ENCODE results near the gene SYF2.
"Not testable (repeated sequence)": the region's sequence is repeated elsewhere in the genome, so short reads cannot be mapped to it uniquely, and the experiment has no call there.

Gene SYF2

GRCh38 chr1:25204797-25205480, 27.4 kb downstream of the SYF2 start:
- DNase-seq, result peak; percentile 67

GRCh38 chr1:25201006-25201405, 31.3 kb downstream of the SYF2 start:
- no peak for DNase-seq

DNA sequence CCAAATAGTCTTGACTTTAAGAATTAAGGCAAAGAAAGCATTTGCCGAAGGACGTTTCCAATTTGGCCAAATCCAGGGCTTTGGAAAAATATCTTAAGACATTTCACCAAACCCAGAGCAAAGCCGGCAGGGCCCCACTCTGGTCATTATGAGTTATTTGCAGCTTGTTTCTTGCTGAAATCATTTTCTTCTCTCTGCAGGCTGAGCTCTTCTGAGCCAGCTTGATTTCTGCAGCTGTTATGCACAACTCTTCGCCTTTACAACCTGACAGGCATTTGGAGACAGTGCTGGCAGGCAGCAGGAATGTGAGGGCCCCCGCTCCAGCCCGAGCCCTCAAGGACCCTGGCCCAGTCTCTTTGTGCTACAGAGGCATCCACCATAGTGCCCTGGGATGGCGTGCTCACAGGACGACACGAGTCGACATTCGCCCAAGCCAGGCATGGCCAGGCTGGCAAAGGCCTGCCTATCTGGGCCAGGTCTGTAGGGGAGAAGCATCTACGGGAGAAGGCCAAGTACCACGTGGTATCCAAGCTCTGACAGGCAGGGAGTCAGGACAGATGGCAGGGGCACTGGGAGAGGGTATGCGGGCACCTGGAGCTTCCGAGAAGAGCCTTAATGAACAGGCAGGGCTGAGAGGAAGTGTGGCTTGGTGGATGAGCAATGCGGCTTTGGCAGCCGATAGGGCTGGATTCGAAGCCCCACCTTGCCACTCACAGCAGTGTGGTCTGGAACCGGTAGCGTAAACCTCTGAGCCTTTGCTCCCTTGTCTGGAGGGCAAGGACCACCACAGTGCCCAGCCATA, 32.3 kb downstream of the SYF2 start:
- DNase-seq, result no peak

DNA sequence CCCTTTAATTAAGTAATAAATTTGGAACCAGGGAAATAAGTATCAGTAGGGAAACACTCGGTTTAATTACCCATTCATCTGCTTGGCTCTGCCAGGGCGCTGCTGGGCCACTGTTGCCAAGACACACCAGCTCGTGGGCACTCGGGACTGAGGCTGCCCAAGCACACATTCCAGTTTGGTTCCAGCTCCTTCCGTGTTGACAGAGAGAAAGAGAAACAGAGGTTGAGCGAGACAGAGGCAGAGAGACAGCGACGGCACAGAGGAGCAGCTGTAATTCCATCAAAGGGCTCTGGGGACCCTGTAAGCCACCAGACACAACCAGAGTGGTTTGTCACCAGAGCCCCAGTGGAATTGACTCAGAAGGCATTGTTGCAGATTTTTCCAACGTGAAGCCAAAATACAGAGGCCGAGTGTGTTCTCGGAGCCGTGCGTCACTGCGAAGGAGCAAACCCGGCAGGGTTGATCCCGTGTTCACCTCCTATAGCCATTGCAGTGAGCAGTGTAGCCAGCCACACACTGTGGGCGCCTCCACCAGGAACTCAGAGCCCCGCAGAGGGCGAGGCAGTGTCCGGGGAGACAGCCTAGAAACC, 33.5 kb downstream of the SYF2 start:
- peak; percentile 29 for DNase-seq

DNA sequence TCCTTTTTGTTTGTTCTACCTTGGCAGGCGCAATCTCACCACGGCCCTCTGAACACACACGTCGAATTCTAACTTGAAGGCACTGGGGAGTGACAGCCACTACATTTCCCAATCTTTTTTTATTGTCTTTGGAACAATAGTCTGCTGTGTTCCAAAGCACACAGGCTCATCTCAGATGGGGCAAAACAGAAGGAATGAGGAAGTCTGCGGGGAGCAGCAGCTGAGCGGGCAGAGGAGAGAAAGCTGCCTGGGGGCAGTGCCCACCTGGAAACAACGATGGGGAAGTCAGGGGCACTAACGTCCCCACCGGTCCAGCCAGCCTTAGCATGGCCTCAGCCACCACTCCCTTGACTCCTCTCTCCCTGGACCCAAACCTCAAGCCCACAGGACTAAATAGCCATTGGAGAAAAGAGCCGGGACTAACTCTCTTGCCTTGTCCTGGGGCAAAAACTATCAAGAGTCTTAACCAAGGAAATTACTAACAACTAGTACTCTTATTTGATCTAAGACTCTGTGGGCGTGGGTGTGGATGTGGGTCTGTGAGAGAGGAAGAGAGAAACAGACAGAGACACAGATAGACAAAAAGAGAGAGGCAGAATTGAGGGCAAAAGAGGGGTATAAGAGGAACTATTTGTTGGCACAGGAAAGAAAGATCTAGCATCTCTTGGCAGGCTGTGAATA, 34.2 kb downstream of the SYF2 start:
- DNase-seq, result no peak

GRCh38 chr1:25197235-25197975, 34.9 kb downstream of the SYF2 start:
- no peak for DNase-seq

GRCh38 chr1:25196830-25197229, 35.5 kb downstream of the SYF2 start:
- no peak for DNase-seq

DNA sequence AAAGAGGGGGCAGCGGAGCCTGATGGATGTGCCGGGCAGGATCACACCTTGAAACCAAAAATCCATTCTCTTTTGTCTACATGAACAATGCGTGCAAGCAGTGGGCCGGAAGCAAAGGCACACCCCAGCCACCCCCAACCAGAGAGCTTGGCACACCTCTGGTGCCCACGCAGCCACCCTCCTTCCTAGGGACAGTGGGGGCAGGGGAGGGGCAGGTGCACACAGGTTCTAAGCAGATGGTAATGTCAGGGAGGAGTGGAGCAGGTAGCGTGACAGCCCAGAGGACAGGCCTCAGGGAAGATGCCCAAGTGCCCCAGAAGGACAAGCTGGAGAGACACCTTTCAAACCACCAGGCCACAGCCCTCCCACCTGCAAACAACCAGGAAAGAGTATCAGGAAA, 36.5 kb downstream of the SYF2 start:
- no peak for DNase-seq

GRCh38 chr1:25194572-25195020, 37.7 kb downstream of the SYF2 start:
- no peak for DNase-seq

GRCh38 chr1:25194054-25194453, 38.2 kb downstream of the SYF2 start:
- DNase-seq, result no peak

- no peak for DNase-seq
Observed at GRCh38 chr1:25193229-25193628, 39.1 kb downstream of the SYF2 start.

GRCh38 chr1:25192154-25192553, 40.1 kb downstream of the SYF2 start:
- DNase-seq, result no peak

DNA sequence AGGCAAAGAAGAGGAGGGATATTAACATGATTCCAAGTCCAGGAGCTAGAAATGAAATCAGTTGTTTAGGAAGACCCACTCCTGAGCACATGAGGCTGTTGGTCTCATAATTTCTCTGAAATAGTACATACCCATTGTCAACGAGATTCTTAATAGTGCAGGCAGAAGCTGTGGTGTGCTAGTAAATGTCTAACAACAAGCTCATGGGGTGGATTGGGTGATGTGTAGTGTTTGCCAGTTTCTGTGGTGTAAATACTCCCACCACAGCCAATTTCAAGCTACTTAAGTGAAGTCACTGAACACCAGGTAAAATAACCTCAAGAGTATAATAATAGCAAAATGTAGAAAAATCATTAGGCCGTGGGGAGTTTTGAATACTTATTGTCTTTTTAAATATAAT, 42.0 kb downstream of the SYF2 start:
- no peak for DNase-seq

DNA sequence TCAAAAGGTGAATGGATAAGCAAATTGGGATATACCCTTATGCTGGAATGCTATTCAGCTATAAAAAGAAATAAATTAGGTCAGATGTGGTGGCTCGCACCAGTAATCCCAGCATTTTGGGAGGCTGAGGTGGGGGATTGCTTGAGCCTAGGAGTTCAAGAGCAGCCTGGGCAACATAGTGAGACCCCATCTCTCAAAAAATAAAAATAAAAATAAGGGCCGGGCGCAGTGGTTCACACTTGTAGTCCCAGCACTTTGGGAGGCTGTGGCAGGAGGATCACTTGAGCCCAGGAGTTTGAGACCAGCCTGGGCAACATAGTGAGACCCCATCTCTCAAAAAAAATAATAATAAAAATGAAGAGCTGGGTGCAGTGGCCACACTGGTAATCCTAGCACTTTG, 44.4 kb downstream of the SYF2 start:
- not testable (repeated sequence) for DNase-seq

- no peak for DNase-seq
Observed at GRCh38 chr1:25187077-25187476, 45.2 kb downstream of the SYF2 start.

DNA sequence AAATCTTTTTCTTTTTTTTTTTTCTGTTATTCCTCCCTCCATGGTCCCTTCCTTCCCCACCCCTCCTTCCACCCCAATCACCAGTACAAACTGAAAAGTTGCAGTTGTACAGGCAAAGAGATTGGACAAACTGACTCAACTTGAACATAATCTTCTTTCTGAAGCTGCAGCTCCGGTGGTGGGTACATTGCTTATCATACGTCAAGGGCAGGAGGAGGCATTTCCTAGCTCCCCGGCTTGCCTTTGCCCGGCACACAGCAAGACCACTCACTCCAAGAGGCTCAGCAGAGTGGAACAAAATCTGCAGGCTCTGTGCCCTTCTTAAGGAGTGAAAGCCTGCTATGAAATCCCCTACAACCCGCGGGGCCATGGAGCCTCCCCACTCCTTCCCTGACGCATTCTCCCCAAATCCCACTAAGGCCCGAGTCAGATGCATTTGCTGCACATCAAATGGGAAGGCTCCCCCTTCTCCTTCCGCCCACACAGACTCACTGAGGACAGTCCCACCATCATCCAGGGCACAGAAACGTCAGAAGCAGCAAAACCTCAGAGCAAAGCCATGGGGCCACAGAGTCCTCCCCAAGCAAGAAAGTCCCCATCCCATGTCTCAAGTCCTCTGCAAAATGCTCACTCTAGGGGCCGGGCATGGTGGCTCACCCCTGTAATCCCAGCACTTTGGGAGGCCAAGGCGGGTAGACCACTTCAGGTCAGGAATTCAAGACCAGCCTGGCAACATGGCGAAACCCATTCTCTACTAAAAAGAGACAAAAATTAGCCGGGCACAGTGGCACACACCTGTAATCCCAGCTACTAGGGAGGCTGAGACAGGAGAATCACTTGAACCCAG, 45.9 kb downstream of the SYF2 start:
- no peak for DNase-seq

- no peak for DNase-seq
Observed at GRCh38 chr1:25185409-25186160, 46.7 kb downstream of the SYF2 start.

DNA sequence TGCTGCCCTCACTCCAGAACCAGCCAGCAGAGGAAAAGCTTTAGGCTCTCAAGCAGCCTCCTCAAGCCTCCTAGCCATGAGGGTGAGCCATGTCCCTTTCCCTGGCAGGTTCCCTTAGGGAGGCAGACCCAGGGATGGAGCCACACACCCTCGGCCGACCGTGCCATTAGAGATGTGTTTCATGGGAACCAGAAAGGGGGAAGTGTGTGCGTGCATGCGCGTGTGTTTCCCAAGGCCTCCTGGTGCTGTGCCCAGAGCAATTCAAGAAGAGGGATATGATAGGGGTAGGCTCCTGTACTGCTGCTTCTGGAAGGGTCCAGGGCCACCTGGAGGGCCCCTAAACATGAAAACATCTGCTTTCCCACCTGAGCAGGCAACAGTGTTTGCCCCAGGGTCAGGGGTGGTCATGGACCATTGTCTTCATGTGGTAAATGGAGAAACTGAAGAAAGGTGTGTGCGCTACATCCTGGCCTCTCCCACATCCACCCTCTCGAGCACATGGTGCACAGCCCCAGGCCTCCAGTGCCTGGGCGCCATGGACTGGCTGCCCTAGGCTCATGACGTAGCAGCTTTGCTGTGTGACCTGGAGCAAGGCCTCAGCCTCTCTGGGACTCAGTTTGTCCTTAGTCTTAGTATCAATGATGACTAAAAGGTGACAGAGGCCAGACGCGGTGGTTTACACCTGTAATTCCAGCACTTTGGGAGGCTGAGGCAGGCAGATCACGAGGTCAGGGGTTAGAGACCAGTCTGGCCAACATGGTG, 48.1 kb downstream of the SYF2 start:
- DNase-seq, result no peak

DNA sequence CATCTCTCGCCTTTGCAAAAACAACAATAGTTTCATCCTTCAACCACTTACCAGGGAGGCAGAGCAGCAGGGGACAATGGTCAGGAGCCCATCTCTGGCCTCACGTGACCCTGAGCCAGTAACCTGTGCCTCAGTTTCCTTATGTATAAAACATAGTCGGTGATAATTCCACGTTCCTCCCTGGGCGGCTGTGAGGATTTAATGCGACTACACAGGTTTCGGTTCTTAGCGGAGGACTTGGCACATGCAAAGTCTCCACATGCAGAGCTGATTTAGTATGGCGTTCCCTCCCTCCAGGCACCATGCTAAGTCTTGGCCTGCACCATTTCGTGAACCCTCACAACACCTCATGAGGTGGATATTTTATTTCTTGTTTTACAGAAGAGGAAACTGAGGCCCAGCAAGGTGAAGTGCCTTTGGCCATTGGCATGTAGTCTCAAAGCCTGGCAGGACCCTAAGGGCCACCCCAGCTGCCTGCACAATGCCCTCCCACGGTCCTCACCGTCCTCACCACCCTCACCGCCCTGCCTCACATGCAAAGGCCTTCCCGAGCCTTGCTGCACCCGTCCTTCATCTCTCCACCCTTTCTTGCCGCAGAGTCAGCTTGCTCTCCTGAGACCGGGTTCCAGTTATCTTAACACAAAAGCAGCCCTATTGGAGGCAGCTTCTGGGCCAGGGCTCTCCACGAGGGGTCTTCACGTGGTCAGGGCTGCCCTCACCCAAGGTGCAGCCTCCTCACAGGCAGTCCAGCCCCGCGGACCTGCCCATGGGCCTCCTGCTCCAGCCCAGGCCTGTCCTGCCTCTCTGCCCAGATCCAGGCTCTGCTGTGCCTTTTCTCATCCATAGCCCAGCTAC, 48.9 kb downstream of the SYF2 start:
- no peak for DNase-seq

Data from NCI-H2107 (cell line).